GM06990 (cell line): ENCODE results near the gene ZG16B.

Source experiments
- DNase-seq: peaks from one replicate; pipeline ENCODE4 v3.0.0-alpha.2; 2011; ENCODE audit not compliant: insufficient read length; ENCODE audit errors: extremely low read depth
- H3K27me3 ChIP-seq: replicated peaks from 2 replicates; pipeline ENCODE4 v1.6.0; 2011; ENCODE audit warnings: low read length; ENCODE audit not compliant: control insufficient read depth, insufficient read depth
- H3K36me3 ChIP-seq: 2 replicates; pipeline ENCODE4 v1.5.1; 2011; ENCODE audit warnings: low read length; ENCODE audit not compliant: control insufficient read depth, insufficient read depth
- H3K4me3 ChIP-seq: replicated peaks from 2 replicates; pipeline ENCODE4 v1.5.1; 2011; ENCODE audit warnings: low read depth, mild to moderate bottlenecking, control low read depth, low read length
- CTCF ChIP-seq: IDR thresholded peaks from 2 replicates; pipeline ENCODE4 v1.5.1; 2011; ENCODE audit warnings: low read length, control low read depth, mild to moderate bottlenecking, inconsistent platforms; ENCODE audit not compliant: insufficient read depth, poor library complexity, severe bottlenecking

The ZG16B gene

DNA sequence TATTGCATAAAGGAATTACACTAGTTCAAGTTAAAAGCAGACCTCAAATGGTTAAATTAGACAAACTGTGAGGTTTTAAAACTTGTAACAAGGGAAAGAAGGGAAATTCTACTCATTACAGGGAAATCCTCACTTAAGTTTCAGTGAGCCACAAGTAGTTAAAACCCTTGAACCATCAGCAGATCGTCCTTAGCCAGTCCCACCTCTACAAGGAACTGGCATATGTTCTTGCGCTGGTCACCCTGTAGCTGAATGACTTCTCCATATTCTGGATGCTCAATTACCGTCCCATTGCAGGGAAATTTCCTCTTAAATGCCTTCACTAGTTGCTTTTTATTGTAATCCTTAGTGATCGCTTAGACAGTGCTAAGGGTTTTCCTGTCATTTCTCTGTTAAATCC, 7.6 kb upstream of the ZG16B start:
- DNase-seq: no peak
- H3K27me3 ChIP-seq: peaks cover 2% of the 10 kb centered on the region; the same call in 1 of the 2 replicates
- TF ChIP-seq CTCF: no peak

GRCh38 chr16:2824626-2825025, 5.5 kb upstream of the ZG16B start:
- no peaks in the 10 kb centered on the region; the same call in 1 of the 2 replicates for H3K27me3 ChIP-seq
- DNase-seq: no peak
- TF ChIP-seq CTCF: no peak
- no peaks in the 10 kb centered on the region for H3K36me3 ChIP-seq
- H3K4me3 ChIP-seq: no peak overlapping the region

More for the DNA sequence above, 7.6 kb upstream of the ZG16B start:
- Histone ChIP-seq H3K4me3 (no peak overlapping the region), H3K36me3 (no peaks in the 10 kb centered on the region)

DNA sequence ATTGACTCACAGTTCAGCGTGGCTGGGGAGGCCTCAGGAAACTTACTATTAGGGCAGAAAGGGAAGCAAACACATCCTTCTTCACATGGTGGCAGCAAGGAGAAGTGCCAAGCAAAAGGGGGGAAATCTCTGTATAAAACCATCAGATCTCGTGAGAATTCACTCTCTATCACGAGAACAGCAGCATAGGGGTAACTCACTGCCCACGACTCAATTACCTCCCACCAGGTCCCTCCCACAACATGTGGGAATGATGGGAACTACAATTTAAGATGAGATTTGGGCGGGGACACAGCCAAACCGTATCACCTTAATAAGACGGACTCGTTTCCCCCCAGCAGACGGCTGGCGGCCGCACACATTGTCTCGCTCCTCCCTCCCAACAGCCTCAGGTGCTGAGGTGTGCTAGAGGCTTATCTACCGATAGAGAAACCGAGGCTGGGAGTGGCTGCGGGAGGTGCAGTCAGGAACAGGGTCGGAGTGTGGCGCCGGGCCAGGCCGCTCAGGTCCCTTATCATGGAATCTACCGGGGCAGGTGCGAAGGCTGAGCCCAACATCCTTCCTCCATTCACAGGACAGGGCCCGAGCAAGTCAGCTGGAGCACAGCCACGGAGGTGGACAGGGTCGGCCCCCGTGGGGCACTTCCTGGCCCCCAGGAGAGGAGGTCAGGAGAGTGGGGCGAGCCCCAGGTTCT, 4.9 kb upstream of the ZG16B start:
- Histone ChIP-seq H3K27me3 (no peaks in the 10 kb centered on the region; the same call in 1 of the 2 replicates), H3K4me3 (no peak overlapping the region)
- no peak for TF ChIP-seq CTCF

GRCh38 chr16:2825906-2826305, 4.2 kb upstream of the ZG16B start:
- TF ChIP-seq CTCF: no peak
- DNase-seq: no peak
- Histone ChIP-seq H3K36me3 (no peaks in the 10 kb centered on the region), H3K4me3 (no peak overlapping the region), H3K27me3 (no peaks in the 10 kb centered on the region; the same call in 1 of the 2 replicates)

More for the DNA sequence above, 4.9 kb upstream of the ZG16B start:
- H3K36me3 ChIP-seq: no peaks in the 10 kb centered on the region
- DNase-seq: no peak

- no peaks in the 10 kb centered on the region; the same call in 1 of the 2 replicates for H3K27me3 ChIP-seq
- H3K4me3 ChIP-seq: no peak overlapping the region
- no peak for TF ChIP-seq CTCF
- no peak for DNase-seq
- H3K36me3 ChIP-seq: no peaks in the 10 kb centered on the region
Measured at GRCh38 chr16:2826591-2827373, 3.3 kb upstream of the ZG16B start.
